ENCODE results near the gene HOMER3.

DNA sequence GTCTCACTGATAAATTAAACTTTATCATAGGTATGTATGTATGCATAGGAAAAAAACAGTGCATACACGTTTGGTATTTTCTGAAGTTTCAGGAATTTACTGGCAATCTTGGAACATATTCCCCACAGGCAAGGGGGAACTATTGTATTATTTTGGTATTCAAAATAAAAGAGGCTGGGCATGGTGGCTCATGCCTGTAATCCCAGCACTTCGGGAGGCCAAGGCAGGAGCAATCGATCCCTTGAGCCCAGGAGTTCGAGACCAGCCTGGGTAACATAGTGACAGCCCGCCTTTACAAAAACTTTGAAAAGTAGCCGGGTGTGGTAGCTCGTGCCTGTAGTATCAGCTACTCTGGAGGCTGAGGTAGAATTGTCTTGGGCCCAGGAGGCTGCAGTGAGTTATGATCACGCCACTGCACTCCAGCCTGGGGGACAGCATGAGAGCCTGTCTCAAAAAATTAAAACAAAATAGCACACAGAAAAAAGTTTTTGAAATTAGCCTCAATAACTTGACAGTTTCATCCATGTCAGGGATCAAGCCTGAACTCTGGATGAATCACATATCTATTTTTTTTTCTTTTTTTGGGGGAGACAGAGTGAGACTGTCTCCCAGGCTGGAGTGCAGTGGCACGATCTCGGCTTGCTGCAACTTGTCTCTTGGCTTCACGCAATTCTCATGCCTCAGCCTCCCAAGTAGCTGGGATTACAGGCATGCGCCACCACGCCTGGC, 29.1 kb upstream of the HOMER3 start:
- TF ChIP-seq, protein P1, sequence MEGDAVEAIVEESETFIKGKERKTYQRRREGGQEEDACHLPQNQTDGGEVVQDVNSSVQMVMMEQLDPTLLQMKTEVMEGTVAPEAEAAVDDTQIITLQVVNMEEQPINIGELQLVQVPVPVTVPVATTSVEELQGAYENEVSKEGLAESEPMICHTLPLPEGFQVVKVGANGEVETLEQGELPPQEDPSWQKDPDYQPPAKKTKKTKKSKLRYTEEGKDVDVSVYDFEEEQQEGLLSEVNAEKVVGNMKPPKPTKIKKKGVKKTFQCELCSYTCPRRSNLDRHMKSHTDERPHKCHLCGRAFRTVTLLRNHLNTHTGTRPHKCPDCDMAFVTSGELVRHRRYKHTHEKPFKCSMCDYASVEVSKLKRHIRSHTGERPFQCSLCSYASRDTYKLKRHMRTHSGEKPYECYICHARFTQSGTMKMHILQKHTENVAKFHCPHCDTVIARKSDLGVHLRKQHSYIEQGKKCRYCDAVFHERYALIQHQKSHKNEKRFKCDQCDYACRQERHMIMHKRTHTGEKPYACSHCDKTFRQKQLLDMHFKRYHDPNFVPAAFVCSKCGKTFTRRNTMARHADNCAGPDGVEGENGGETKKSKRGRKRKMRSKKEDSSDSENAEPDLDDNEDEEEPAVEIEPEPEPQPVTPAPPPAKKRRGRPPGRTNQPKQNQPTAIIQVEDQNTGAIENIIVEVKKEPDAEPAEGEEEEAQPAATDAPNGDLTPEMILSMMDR (IDR thresholded peaks at IDR 0.05; ENCODE audit: poor library complexity, severe bottlenecking), result no peak
- TF ChIP-seq POLR2AphosphoS5 (IDR thresholded peaks at IDR 0.05), result no peak
